ENCODE measurements around the gene SMYD3.

DNA sequence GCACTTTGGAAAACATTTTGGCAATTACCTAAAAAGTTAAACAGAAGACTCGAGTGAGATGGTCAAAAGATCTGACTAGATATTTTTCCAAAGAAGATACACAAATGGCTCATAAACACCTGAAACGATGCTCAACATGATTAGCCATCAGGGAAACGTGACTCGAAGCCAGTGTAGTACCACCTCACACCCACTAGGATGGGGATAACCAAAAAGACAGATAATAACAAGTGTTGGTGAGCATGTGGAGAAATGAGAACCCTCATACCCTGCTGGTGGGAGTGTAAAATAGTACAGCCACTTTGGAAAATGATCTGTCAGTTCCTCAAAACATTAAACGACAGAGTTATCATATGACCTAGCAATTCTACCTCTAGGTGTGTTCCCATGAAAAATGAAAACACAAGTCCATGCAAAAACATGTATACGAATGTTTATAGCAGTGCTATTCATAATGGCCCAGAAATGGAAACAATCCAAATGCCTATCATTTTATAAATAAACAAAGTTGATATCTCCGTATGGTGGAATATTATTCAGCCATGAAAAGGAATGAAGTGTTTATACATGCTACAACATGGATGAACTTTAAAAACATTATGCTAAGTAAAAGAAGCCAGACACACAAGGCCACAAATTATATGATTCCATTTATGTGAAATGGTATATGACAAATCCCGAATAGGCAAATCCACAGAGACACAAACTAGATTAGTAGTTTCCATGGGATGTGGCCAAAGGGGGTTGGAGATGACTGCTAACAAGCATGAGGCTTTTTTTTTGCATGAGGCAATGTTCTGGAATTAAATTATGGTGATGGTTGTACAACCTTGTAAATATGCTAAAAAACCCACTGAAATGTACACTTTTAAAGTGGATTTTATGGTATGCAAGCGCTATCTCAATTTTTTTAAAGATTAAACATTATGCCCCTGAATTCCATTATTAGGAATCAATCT lies 727.0 kb downstream of the SMYD3 start:
- TF ChIP-seq EZH2 (IDR thresholded peaks at IDR 0.05; ENCODE audit: borderline replicate concordance, insufficient read depth, low read depth, low read length, poor library complexity, severe bottlenecking), result no peak
- TF ChIP-seq, protein P1, sequence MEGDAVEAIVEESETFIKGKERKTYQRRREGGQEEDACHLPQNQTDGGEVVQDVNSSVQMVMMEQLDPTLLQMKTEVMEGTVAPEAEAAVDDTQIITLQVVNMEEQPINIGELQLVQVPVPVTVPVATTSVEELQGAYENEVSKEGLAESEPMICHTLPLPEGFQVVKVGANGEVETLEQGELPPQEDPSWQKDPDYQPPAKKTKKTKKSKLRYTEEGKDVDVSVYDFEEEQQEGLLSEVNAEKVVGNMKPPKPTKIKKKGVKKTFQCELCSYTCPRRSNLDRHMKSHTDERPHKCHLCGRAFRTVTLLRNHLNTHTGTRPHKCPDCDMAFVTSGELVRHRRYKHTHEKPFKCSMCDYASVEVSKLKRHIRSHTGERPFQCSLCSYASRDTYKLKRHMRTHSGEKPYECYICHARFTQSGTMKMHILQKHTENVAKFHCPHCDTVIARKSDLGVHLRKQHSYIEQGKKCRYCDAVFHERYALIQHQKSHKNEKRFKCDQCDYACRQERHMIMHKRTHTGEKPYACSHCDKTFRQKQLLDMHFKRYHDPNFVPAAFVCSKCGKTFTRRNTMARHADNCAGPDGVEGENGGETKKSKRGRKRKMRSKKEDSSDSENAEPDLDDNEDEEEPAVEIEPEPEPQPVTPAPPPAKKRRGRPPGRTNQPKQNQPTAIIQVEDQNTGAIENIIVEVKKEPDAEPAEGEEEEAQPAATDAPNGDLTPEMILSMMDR (IDR thresholded peaks at IDR 0.05), result no peak
